GM12875 (cell line): ENCODE data around the gene PPFIA2.

Experiments used
- H3K4me3 ChIP-seq: one replicate; pipeline ENCODE4 v1.5.1; 2011; ENCODE audit warnings: low read depth, low read length, control low read depth
- CTCF ChIP-seq: IDR thresholded peaks from 2 replicates; pipeline ENCODE4 v1.5.1; 2011; ENCODE audit warnings: low read depth, mild to moderate bottlenecking, control low read depth, inconsistent platforms, low read length, moderate library complexity, borderline replicate concordance; ENCODE audit not compliant: insufficient read depth

The PPFIA2 gene

DNA sequence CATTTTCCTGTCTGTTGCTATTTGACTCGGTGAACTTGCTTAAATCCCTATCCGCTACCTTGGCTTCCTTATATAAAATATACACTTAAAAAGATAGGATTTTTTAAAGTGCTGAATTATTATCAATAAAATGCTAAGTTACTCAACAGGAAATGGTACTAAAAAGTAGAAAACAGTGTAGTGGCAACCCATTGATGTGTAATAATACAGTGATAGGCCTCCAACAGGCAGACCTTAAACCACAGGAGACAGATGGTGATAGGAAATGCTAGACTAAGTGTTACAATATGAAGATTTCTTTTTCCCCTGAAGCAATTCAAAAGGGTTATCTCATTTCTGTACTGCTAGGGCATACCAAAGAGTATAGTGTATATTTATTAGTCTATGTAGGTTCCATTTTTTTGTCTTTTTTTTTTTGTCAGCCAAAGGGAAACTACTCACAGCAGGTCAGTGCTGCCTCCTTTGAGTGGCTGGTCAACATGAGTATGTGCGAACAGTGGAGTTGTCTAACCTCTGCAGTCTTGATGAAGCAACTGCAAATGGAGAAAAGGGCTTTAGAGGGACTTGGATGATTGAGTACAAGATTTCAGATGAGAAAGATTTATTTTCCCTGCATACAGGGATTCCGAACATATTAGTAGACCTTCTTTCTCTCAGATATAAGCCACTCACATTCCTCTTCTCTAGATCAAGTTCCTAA lies 497.5 kb downstream of the PPFIA2 start:
- TF ChIP-seq CTCF, result no peak
- H3K4me3 ChIP-seq, result no peak overlapping the region

- TF ChIP-seq CTCF, result no peak
- no peak overlapping the region for H3K4me3 ChIP-seq
These were observed 499.8 kb downstream of the PPFIA2 start for GRCh38 chr12:81259360-81259759.

GRCh38 chr12:81257947-81258551 lies 501.1 kb downstream of the PPFIA2 start:
- peak; percentile 19; the same call in 1 of the 2 replicates for TF ChIP-seq CTCF
- no peak overlapping the region for H3K4me3 ChIP-seq

DNA sequence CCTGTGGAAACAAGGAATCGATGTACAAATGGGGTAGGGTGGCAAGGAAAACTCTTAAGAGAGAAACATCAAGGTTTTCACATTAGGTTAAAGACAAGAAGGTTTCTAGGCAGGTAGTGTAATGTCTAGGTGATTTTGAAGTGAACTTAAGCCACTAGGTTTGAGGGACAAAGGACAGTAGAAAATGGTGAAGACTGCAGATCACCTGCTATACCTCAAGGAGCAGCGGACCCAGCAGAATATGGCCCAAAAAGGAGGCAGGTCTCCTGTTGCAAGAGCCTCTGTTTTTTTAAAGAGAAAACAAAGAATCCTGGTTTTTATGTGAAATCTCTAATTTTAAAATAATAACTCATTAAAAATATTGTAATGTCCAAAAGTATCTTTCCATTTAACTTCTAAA lies 503.2 kb downstream of the PPFIA2 start:
- no peak overlapping the region for H3K4me3 ChIP-seq
- TF ChIP-seq CTCF, result no peak

GRCh38 chr12:81255456-81255855 lies 503.7 kb downstream of the PPFIA2 start:
- no peak overlapping the region for H3K4me3 ChIP-seq
- TF ChIP-seq CTCF, result no peak

DNA sequence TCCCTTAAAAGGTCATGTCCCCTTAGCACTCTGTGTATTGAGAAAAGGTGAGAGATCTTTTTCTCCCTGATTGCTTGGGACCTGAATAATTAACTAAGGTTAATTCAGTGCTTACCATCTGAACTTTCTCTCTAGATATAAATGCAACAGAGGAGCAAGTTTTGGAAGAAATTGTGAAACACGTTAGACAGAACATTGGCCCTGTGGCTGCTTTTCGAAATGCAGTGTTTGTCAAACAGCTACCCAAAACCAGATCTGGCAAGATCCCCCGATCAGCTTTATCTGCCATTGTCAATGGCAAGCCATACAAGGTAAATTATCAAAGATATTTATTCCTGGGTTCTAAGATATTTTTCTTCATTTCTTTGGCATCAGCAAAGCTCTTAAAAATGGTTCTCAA lies 505.8 kb downstream of the PPFIA2 start:
- no peak overlapping the region for H3K4me3 ChIP-seq
- no peak for TF ChIP-seq CTCF

DNA sequence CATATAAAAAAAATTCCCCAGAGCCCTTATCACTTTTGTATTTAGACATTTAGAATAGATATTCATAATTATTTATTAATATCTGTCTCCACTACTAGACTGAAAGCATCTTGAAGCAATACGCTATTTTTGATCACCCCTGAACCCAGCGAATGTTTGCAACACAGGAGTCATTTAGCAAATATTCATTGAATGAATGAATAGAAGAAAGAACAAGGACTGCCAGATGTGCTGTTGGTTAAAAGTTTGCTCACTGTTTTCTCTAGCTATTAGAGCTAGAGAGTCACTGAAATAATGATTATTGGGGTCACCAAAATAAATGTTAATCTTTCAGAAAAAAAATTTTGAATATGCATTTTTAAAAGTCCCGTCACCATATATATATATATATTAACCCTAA lies 506.9 kb downstream of the PPFIA2 start:
- TF ChIP-seq CTCF, result no peak
- H3K4me3 ChIP-seq, result no peak overlapping the region
